HUES6 (cell line): ENCODE data around the gene PDE4C.
A peak's percentile ranks its signal among the peaks of the same experiment; 100 is the strongest.

Experiments
- H3K27ac ChIP-seq: 2 replicates; pipeline ENCODE4 v1.7.0; 2013; ENCODE audit warnings: low read depth, mild to moderate bottlenecking, low read length, inconsistent platforms
- H3K27me3 ChIP-seq: 2 replicates; pipeline ENCODE4 v1.6.1; 2013; ENCODE audit warnings: low read length; ENCODE audit not compliant: control insufficient read depth, insufficient read depth
- H3K36me3 ChIP-seq: 2 replicates; pipeline ENCODE4 v1.6.1; 2013; ENCODE audit warnings: low read length; ENCODE audit not compliant: control insufficient read depth, insufficient read depth
- H3K4me1 ChIP-seq: 2 replicates; pipeline ENCODE4 v1.6.1; 2013; ENCODE audit warnings: low read length; ENCODE audit not compliant: control insufficient read depth, insufficient read depth
- H3K4me3 ChIP-seq: 2 replicates; pipeline ENCODE4 v1.5.1; 2013; ENCODE audit warnings: low read depth, low read length
- H3K9ac ChIP-seq: one replicate; pipeline ENCODE4 v1.6.1; 2013; ENCODE audit warnings: mild to moderate bottlenecking, low read length
- H3K9me3 ChIP-seq: 2 replicates; pipeline ENCODE4 v1.6.1; 2013; ENCODE audit warnings: low read depth, low read length; ENCODE audit not compliant: control insufficient read depth, insufficient read depth

PDE4C gene

DNA sequence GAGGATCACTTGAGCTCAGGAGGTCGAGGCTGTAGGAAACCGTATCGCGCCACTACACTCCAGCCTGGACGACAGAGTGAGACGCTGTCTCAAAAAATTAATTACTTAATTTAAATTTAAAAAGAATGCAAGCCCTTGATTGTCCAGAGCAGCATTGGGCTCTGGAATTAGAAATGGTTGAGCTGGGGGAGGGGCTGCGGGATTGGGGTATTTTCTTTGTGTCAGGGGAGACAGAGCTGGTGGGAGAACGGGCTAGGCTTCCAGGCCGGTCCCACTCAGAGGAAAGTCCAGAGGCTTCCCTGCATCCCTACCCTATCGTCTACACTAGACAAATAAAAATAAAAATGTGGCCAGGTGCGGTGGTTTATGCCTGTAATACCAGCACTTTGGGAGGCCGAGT is 20.2 kb downstream of the PDE4C start:
- Histone ChIP-seq H3K4me3 (peak overlapping the region; percentile 84), H3K9ac (peak overlapping the region; percentile 71), H3K27ac (peak overlapping the region; percentile 92; the same call in 1 of the 2 replicates), H3K9me3 (no peaks in the 10 kb centered on the region), H3K36me3 (peaks cover 7% of the 10 kb centered on the region), H3K27me3 (peaks cover 6% of the 10 kb centered on the region; the same call in 1 of the 2 replicates), H3K4me1 (peaks cover 20% of the 10 kb centered on the region)

DNA sequence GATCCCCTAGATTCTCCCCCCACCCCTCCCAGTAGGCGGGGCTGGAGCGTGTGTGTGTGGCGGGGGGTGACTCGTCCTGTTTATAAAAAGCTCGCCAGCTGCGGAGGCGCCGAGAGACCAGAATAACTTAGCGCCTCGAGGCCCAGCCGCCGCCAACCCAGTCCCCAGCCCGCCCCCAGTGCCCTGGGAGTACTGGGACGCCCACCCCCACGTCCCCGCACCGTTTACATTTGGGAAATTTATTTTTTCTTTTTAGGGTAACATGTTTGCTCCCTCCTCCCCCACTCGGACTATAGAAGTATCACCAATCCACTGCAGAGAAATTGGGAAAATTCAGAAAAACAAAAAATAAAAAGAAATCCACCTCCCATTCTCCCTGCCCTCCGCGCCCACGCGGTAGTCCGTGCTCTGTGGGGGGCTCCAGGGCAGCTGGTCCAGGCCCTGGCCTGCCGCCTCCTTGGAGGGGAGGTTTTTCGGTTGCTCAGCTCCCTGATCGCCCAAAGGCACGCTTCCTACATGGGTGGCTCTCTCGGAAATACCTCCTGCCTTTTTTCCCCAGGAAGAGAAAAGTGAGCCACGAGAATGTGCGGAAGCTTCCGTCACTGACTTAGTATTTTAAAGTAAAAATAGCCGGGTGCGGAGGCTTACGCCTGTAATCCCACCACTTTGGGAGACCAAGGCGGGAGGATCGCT is 20.9 kb downstream of the PDE4C start:
- no peaks in the 10 kb centered on the region for H3K9me3 ChIP-seq
- peaks cover 6% of the 10 kb centered on the region; the same call in 1 of the 2 replicates for H3K27me3 ChIP-seq
- peak overlapping the region; percentile 92 for H3K27ac ChIP-seq

DNA sequence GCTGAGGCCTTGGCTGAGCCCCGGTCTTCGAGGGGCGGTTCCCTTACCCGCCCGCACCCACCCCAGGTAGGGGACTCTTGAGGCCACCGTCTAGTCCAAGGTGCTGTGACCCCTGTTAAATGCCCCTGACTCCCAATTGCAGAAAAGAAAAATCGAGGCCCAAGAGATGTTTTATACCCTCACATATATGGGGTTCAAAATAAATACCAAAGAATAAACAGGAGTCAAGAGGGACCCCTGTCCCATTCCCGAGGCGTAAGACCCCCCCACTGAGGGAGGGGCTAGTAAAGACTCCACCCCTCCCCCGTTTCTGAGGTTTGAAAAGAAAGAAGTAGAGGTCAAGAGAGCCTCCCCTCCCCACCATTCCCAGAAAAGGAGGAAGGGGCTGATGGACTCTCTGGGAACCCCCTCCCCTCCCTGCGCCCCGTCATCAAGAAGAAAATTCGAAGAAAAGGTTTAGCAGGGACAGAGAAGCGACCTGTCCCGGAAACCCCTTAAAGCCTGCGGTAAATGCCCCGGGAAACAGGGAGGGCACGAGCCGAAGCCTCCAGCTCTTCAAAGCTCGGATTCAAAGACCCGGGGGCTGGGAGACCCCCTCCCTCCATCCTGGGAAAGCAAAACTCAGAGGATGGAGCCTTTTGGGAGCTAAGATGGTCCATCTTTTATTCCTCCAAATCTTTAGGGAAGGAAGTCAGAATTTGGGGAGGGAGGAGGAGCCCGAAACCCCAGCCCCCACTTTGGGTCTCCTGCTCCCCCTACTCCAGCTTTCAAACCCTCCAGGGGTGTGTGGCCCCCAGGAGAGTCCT is 21.6 kb downstream of the PDE4C start:
- no peaks in the 10 kb centered on the region for H3K9me3 ChIP-seq
- H3K27ac ChIP-seq = peak overlapping the region; percentile 92
- H3K27me3 ChIP-seq = peaks cover 6% of the 10 kb centered on the region; the same call in 1 of the 2 replicates
- peaks cover 20% of the 10 kb centered on the region for H3K4me1 ChIP-seq
- H3K4me3 ChIP-seq = peak overlapping the region; percentile 84
- peaks cover 13% of the 10 kb centered on the region for H3K36me3 ChIP-seq
- H3K9ac ChIP-seq = peak overlapping the region; percentile 66

More for the DNA sequence above, 20.9 kb downstream of the PDE4C start:
- peak overlapping the region; percentile 84 for H3K4me3 ChIP-seq
- peaks cover 8% of the 10 kb centered on the region for H3K36me3 ChIP-seq
- H3K4me1 ChIP-seq = peaks cover 20% of the 10 kb centered on the region
- peak overlapping the region; percentile 71 for H3K9ac ChIP-seq

DNA sequence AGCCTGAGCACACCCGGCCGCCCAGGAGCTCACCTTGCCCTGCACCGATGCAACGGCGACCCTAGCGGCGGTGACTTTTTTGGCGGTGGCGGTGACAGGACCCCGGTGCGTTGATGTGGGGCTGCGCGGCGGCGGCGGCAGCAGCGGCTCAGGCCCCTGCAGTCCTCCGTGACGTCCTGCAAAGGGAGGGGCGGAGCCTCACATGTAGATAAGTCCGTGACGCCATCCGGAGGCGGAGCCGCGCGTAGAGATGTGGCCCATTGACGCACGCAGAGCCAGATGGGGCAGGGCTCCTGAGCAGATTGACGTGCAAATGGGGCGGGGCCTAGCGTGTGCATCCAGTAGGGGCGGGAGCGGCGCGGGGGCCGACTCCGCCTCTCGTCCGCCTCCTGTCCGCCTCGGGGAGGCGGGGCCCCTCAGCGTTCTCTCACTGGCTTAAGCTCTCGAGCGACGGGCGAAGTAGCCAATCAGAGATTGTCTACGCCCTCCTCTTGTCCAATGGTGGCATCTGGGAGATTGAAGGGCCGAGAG is 22.3 kb downstream of the PDE4C start, which contains the start of gene RAB3A:
Gene RAB3A, minus strand, starts transcription at position 180 of the 531 bp plus-strand sequence. CDS start 1,302 bp downstream, outside the sequence.
- Histone ChIP-seq H3K9ac (peak within 1 kb of the TSS; percentile 66), H3K4me3 (peak within 1 kb of the TSS; percentile 88), H3K36me3 (peaks cover 16% of the 10 kb centered on the region), H3K9me3 (no peaks in the 10 kb centered on the region), H3K4me1 (peaks cover 20% of the 10 kb centered on the region), H3K27me3 (peaks cover 6% of the 10 kb centered on the region; the same call in 1 of the 2 replicates), H3K27ac (peak within 1 kb of the TSS; percentile 92)

DNA sequence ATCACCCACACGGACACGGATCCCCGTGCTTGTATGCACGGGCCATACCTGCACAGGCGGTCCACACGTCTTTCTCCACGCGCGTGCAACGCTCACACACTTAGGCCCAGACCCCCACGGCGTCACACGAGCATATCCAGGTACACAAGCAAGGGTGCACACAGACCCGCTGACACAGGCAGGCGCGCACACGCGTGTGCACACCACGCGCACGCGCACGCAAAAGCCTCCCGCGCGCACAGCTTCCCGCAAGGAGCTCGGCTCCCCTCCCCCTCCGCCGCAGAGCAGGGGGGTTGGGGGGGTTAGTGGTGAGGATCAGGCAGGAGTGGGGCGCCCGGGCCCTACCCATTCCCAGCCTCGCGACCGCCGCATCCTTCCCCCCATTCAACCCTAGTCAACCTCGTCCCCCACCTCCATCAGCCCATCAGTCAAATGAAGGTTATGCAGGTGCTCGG is 22.8 kb downstream of the PDE4C start:
- Histone ChIP-seq H3K27me3 (peaks cover 6% of the 10 kb centered on the region; the same call in 1 of the 2 replicates), H3K27ac (no peak overlapping the region), H3K9ac (peak overlapping the region; percentile 21), H3K36me3 (peaks cover 21% of the 10 kb centered on the region), H3K4me1 (peaks cover 20% of the 10 kb centered on the region), H3K9me3 (no peaks in the 10 kb centered on the region), H3K4me3 (peak overlapping the region; percentile 88)

GRCh38 chr19:18202778-18203407 is 23.3 kb downstream of the PDE4C start:
- H3K36me3 ChIP-seq = peaks cover 27% of the 10 kb centered on the region
- H3K4me1 ChIP-seq = peaks cover 16% of the 10 kb centered on the region
- H3K27me3 ChIP-seq = peaks cover 6% of the 10 kb centered on the region; the same call in 1 of the 2 replicates
- H3K9ac ChIP-seq = peak overlapping the region; percentile 21
- H3K9me3 ChIP-seq = no peaks in the 10 kb centered on the region
- H3K4me3 ChIP-seq = peak overlapping the region; percentile 88
- no peak overlapping the region for H3K27ac ChIP-seq

GRCh38 chr19:18202397-18202777 is 23.9 kb downstream of the PDE4C start:
- peaks cover 32% of the 10 kb centered on the region for H3K36me3 ChIP-seq

DNA sequence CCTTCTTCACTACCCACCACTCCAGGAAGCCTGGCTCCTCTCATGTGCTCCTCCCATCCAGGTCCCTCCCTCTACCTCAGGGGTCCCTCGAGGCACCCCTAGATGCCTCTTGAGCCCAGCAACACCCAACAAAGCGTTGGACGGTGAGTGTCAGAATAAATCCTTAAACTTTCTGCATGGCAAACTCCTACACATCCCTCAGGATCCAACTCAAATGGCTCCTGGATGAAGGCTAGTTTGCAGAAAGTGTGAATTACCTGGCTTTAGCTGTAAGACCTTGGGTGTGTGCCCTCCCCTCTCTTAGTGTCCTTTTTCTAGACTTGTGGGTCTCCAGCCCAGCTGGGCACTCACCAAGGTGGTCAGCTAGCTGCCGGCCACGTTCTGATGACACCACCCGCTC is 27.9 kb downstream of the PDE4C start:
- Histone ChIP-seq H3K4me3 (no peak overlapping the region), H3K9ac (no peak overlapping the region), H3K27me3 (peaks cover 5% of the 10 kb centered on the region; the same call in 1 of the 2 replicates), H3K36me3 (peaks cover 48% of the 10 kb centered on the region), H3K4me1 (peaks cover 14% of the 10 kb centered on the region), H3K9me3 (no peaks in the 10 kb centered on the region), H3K27ac (no peak overlapping the region)

More at GRCh38 chr19:18202397-18202777, 23.9 kb downstream of the PDE4C start:
- Histone ChIP-seq H3K27me3 (peaks cover 6% of the 10 kb centered on the region; the same call in 1 of the 2 replicates), H3K27ac (no peak overlapping the region), H3K4me1 (peaks cover 16% of the 10 kb centered on the region), H3K4me3 (no peak overlapping the region), H3K9ac (no peak overlapping the region), H3K9me3 (no peaks in the 10 kb centered on the region)

GRCh38 chr19:18197941-18198340 is 28.3 kb downstream of the PDE4C start:
- Histone ChIP-seq H3K27me3 (peaks cover under 1% of the 10 kb centered on the region; the same call in 1 of the 2 replicates), H3K9ac (no peak overlapping the region), H3K4me1 (peaks cover 9% of the 10 kb centered on the region; the same call in 1 of the 2 replicates), H3K27ac (no peak overlapping the region), H3K4me3 (no peak overlapping the region), H3K36me3 (peaks cover 48% of the 10 kb centered on the region), H3K9me3 (no peaks in the 10 kb centered on the region)

GRCh38 chr19:18197306-18197705 is 28.9 kb downstream of the PDE4C start:
- Histone ChIP-seq H3K27ac (no peak overlapping the region), H3K36me3 (peaks cover 45% of the 10 kb centered on the region), H3K9me3 (no peaks in the 10 kb centered on the region), H3K4me1 (peaks cover 10% of the 10 kb centered on the region; the same call in 1 of the 2 replicates), H3K27me3 (no peaks in the 10 kb centered on the region), H3K9ac (no peak overlapping the region), H3K4me3 (no peak overlapping the region)
